SK-N-SH (cell line): ENCODE results near the gene ZNF683. TPM values are rescaled to one million over a fixed set of nuclear protein-coding genes. Genes with fewer than 3 reads are reported as not detected.

Experiments used
- CTCF ChIA-PET: fragments of 300-600, 350-600 bp; formaldehyde crosslinking; extraction: SDS; loops from one replicate; lab custom pipeline; 2021; lab: Yijun Ruan, JAX
- POLR2A ChIA-PET: fragments of 350-600 bp; sonication (Branson Sonifier 250); formaldehyde crosslinking; extraction: SDS; loops from one replicate; lab custom pipeline; 2020; ENCODE audit warnings: antibody characterized with exemption, inconsistent platforms; lab: Yijun Ruan, JAX
- DNase-seq: peaks from one replicate; pipeline ENCODE4 v3.0.0; 2012
- H2AFZ ChIP-seq: fragments of 200-600 bp; sonication (generic); 2 replicates; pipeline ENCODE4 v1.8.1; 2016; ENCODE audit warnings: antibody characterized with exemption, mild to moderate bottlenecking, low read depth
- H3F3A ChIP-seq: fragments of 200-600 bp; sonication (generic); replicated peaks from 2 replicates; pipeline ENCODE3; 2016; ENCODE audit warnings: antibody characterized with exemption, mild to moderate bottlenecking; ENCODE audit not compliant: insufficient read depth
- H3K27ac ChIP-seq, 2 experiments: fragments of 200-500 bp in 1 of 2; fragments of 200-600 bp in 1 of 2; sonication (Bioruptor generic) in 1 of 2; sonication (generic), shearing (Covaris generic) in 1 of 2; 2 replicates each; pipeline versions ENCODE4 v1.5.1 to v1.6.1; 2014 to 2016; ENCODE audit warnings: low read depth in 2 of 2, inconsistent platforms in 1 of 2, low read length in 1 of 2, mild to moderate bottlenecking in 1 of 2, mixed read lengths in 1 of 2
- H3K27me3 ChIP-seq: fragments of 200-600 bp; sonication (generic), shearing (Covaris generic); 2 replicates; pipeline ENCODE4 v1.6.1; 2016; ENCODE audit warnings: mixed run types; ENCODE audit not compliant: insufficient read depth
- H3K36me3 ChIP-seq, 2 experiments: fragments of 200-500 bp in 1 of 2; fragments of 200-600 bp in 1 of 2; sonication (Bioruptor generic) in 1 of 2; sonication (generic) in 1 of 2; replicated peaks in 1 of 2; 2 replicates each; pipeline versions ENCODE3 to v1.5.1; 2014 to 2016; ENCODE audit warnings: low read length in 1 of 2, mild to moderate bottlenecking in 1 of 2; ENCODE audit not compliant: insufficient read depth in 2 of 2, control insufficient read depth in 1 of 2
- H3K4me1 ChIP-seq, 2 experiments: fragments of 200-500 bp in 1 of 2; fragments of 200-600 bp in 1 of 2; sonication (Bioruptor generic) in 1 of 2; sonication (generic), shearing (Covaris generic) in 1 of 2; 2 replicates each; pipeline versions ENCODE4 v1.5.1 to v1.6.1; 2014 to 2016; ENCODE audit warnings: low read depth in 1 of 2, low read length in 1 of 2, mixed run types in 1 of 2; ENCODE audit not compliant: insufficient read depth in 2 of 2, control insufficient read depth in 1 of 2
- H3K4me2 ChIP-seq: fragments of 200-600 bp; sonication (generic), shearing (Covaris generic); 2 replicates; pipeline ENCODE4 v1.6.1; 2017; ENCODE audit warnings: mixed run types
- H3K4me3 ChIP-seq, 2 experiments: fragments of 200-500 bp in 1 of 2; fragments of 200-600 bp in 1 of 2; sonication (Bioruptor generic) in 1 of 2; sonication (generic), shearing (Covaris generic) in 1 of 2; 2 replicates each; pipeline versions ENCODE4 v1.5.1 to v1.8.1; 2014 to 2016; ENCODE audit warnings: low read depth in 2 of 2, inconsistent platforms in 1 of 2, low read length in 1 of 2, mild to moderate bottlenecking in 1 of 2, mixed read lengths in 1 of 2, moderate library complexity in 1 of 2
- H3K79me2 ChIP-seq: fragments of 200-600 bp; sonication (generic); 2 replicates; pipeline ENCODE4 v1.8.1; 2017; ENCODE audit warnings: mild to moderate bottlenecking; ENCODE audit not compliant: insufficient read depth
- H3K9ac ChIP-seq: fragments of 200-600 bp; sonication (generic); 2 replicates; pipeline ENCODE4 v1.6.1; 2017; ENCODE audit warnings: mixed run types
- H3K9me2 ChIP-seq: fragments of 200-600 bp; sonication (generic); 2 replicates; pipeline ENCODE4 v1.6.1; 2017; ENCODE audit warnings: mixed run types
- H3K9me3 ChIP-seq: fragments of 200-600 bp; sonication (generic); 2 replicates; pipeline ENCODE4 v1.6.1; 2017; ENCODE audit warnings: mixed run types, mild to moderate bottlenecking, moderate library complexity
- H4K20me1 ChIP-seq: fragments of 200-600 bp; sonication (generic); 2 replicates; pipeline ENCODE4 v1.6.1; 2017; ENCODE audit warnings: mild to moderate bottlenecking, mixed run types; ENCODE audit not compliant: insufficient read depth
- CHD2 ChIP-seq: fragments of 150-350 bp; IDR thresholded peaks from 2 replicates; pipeline ENCODE4 v1.6.1; 2018; ENCODE audit warnings: low read length; ENCODE audit not compliant: partially characterized antibody
- ELF1 ChIP-seq: IDR thresholded peaks from 2 replicates; pipeline ENCODE4 v1.4.0; 2012
- EP300 ChIP-seq, 2 experiments: IDR thresholded peaks; 2 replicates each; pipeline versions ENCODE4 v1.4.0 to v1.6.1; 2012; ENCODE audit warnings: borderline replicate concordance in 1 of 2, low read depth in 1 of 2, low read length in 1 of 2
- FOXJ3 ChIP-seq: sonication (generic); formaldehyde crosslinking; IDR thresholded peaks from 2 replicates; pipeline ENCODE4 v1.5.1; 2020; ENCODE audit warnings: mild to moderate bottlenecking, missing genetic modification reagents
- MEF2A ChIP-seq: IDR thresholded peaks from 2 replicates; pipeline ENCODE4 v1.4.0; 2012; ENCODE audit warnings: low read depth, borderline replicate concordance
- MXI1 ChIP-seq: IDR thresholded peaks from 2 replicates; pipeline ENCODE4 v1.6.1; 2012; ENCODE audit warnings: mild to moderate bottlenecking, low read depth, low read length, improper control_type of control experiment
- NFIC ChIP-seq: IDR thresholded peaks from 2 replicates; pipeline ENCODE4 v1.4.0; 2012; ENCODE audit warnings: borderline replicate concordance
- NRF1 ChIP-seq: IDR thresholded peaks from 2 replicates; pipeline ENCODE4 v1.6.1; 2012; ENCODE audit warnings: low read depth, mild to moderate bottlenecking, low read length
- POLR2AphosphoS5 ChIP-seq: IDR thresholded peaks from 2 replicates; pipeline ENCODE4 v1.6.1; 2012; ENCODE audit warnings: low read depth, low read length
- RAD21 ChIP-seq: IDR thresholded peaks from 2 replicates; pipeline ENCODE4 v1.6.1; 2012; ENCODE audit warnings: mild to moderate bottlenecking, low read length
- RCOR1 ChIP-seq: fragments of 150-350 bp; IDR thresholded peaks from 2 replicates; pipeline ENCODE4 v1.6.1; 2017; ENCODE audit warnings: antibody characterized with exemption, low read length
- RFX5 ChIP-seq: IDR thresholded peaks from 2 replicates; pipeline ENCODE4 v1.6.1; 2012; ENCODE audit warnings: mild to moderate bottlenecking, improper control_type of control experiment, low read length
- RXRA ChIP-seq: IDR thresholded peaks from 2 replicates; pipeline ENCODE4 v1.4.0; 2012; ENCODE audit warnings: low read depth, mild to moderate bottlenecking, borderline replicate concordance
- SIN3A ChIP-seq: IDR thresholded peaks from 2 replicates; pipeline ENCODE4 v1.6.1; 2012; ENCODE audit warnings: low read depth, mild to moderate bottlenecking, low read length, moderate library complexity, borderline replicate concordance
- WGBS: methylation state at CpG from one replicate; pipeline ENCODE4 v1.1.6; 2017; ENCODE audit warnings: low lambda C conversion rate; 5-methylcytosine and 5-hydroxymethylcytosine counted together
- polyA plus RNA-seq, 3 experiments: library from polyadenylated mRNA; depleted of rRNA; stranded (reverse); fragments of >200 nt; gene quantifications; 2 replicates each; pipeline ENCODE4 v1.2.3, GENCODE V29; 2012
- TF ChIP-seq, protein P1 (sequence below): fragments of 150-350 bp; IDR thresholded peaks from 2 replicates; pipeline ENCODE4 v1.6.1; 2017; ENCODE audit warnings: antibody characterized with exemption, low read length, low read depth, borderline replicate concordance
- TF ChIP-seq, protein P2 (sequence below): IDR thresholded peaks from 2 replicates; pipeline ENCODE4 v1.4.0; 2012; ENCODE audit warnings: low read depth, borderline replicate concordance
- TF ChIP-seq, protein P3 (sequence below): IDR thresholded peaks from 2 replicates; pipeline ENCODE4 v1.4.0; 2012; ENCODE audit warnings: low read depth
- TF ChIP-seq, protein P4 (sequence below): IDR thresholded peaks from 2 replicates; pipeline ENCODE4 v1.6.1; 2012; ENCODE audit warnings: mild to moderate bottlenecking, low read depth, low read length, moderate library complexity
- TF ChIP-seq, protein P5 (sequence below): IDR thresholded peaks from 2 replicates; pipeline ENCODE4 v1.4.0; 2012; ENCODE audit warnings: low read depth, borderline replicate concordance

ZNF683 gene
- polyA plus RNA-seq, 1 of the 3 experiments (the other 2 are of a cell fraction): not detected

DNA sequence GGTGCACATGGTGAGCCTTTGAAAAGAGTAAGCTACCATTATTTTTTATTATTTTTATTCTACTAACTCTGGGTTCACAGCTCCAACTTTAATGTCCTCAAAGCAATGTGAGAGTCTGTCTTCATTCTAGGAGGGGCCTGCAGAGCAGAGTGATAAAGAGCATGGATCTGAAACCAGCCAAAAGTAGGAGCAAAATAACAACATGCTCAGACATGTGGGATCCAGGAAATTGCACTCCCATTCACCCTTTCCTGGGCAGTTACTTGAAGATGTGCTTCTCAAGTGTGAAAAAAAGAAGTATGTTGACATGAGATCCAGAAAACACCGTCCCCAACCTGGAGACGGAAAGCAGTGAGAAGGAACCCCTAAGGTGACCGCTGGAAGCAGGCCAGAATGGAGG is 29.3 kb upstream of the ZNF683 start:
- no peak overlapping the region for H2AFZ ChIP-seq
- no peaks in the 10 kb centered on the region for H3K36me3 ChIP-seq
- H3K9me2 ChIP-seq: no peaks in the 10 kb centered on the region
- DNase-seq: no peak
- H3K4me1 ChIP-seq: no peaks in the 10 kb centered on the region
- no peaks in the 10 kb centered on the region for H3K9me3 ChIP-seq
- H3K27ac ChIP-seq: no peak overlapping the region
- H3K79me2 ChIP-seq: no peaks in the 10 kb centered on the region
- H3F3A ChIP-seq: peaks cover 7% of the 10 kb centered on the region
- no peak overlapping the region for H3K4me3 ChIP-seq
- TF ChIP-seq, protein P1, sequence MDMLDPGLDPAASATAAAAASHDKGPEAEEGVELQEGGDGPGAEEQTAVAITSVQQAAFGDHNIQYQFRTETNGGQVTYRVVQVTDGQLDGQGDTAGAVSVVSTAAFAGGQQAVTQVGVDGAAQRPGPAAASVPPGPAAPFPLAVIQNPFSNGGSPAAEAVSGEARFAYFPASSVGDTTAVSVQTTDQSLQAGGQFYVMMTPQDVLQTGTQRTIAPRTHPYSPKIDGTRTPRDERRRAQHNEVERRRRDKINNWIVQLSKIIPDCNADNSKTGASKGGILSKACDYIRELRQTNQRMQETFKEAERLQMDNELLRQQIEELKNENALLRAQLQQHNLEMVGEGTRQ: no peak
- TF ChIP-seq, protein P2, sequence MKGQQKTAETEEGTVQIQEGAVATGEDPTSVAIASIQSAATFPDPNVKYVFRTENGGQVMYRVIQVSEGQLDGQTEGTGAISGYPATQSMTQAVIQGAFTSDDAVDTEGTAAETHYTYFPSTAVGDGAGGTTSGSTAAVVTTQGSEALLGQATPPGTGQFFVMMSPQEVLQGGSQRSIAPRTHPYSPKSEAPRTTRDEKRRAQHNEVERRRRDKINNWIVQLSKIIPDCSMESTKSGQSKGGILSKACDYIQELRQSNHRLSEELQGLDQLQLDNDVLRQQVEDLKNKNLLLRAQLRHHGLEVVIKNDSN: no peak
- TF ChIP-seq POLR2AphosphoS5 (no peak), EP300 (IDR thresholded peaks at IDR 0.05; ENCODE audit: borderline replicate concordance in 1 of 2, low read depth in 1 of 2, low read length in 1 of 2) (no peak), MEF2A (no peak), RAD21 (no peak), RXRA (no peak), SIN3A (no peak), NRF1 (no peak), RFX5 (no peak)
- TF ChIP-seq, protein P3, sequence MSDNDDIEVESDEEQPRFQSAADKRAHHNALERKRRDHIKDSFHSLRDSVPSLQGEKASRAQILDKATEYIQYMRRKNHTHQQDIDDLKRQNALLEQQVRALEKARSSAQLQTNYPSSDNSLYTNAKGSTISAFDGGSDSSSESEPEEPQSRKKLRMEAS: no peak
- TF ChIP-seq, all 33 proteins: peak for 0
- ChIA-PET POLR2A (no interaction called here), CTCF (interaction anchor here (1.0 kb wide), 2 partner anchors 15 to 37 kb away, joined by 3 to 4 read pairs; no protein-coding TSS in a partner anchor)
- no peaks in the 10 kb centered on the region for H3K27me3 ChIP-seq
- no peak overlapping the region for H3K4me2 ChIP-seq
- H4K20me1 ChIP-seq: no peaks in the 10 kb centered on the region
- no peak overlapping the region for H3K9ac ChIP-seq
- WGBS: 71% methylated on average over 3 of the region's 3 CpGs

DNA sequence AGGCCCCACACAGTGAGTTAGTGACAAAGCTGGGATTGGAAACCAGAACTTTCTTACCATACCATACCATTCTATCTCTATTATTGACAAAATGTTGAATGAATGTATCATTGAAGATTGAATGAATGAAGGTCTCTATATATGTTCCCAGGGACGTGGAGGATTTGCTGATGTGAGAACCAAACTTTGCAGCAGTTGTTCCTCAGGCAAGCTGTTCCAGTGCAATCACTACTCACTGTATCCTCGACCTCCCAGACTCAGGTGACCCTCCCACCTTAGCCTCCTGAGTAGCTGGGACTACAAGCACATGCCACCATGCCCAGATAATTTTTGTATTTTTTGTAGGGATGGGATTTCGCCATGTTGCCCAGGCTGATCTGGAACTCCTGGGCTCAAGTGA is 26.5 kb upstream of the ZNF683 start:
- no peak overlapping the region for H2AFZ ChIP-seq
- no peak overlapping the region for H3K4me2 ChIP-seq
- H3K9me2 ChIP-seq: no peaks in the 10 kb centered on the region
- no peaks in the 10 kb centered on the region for H3K79me2 ChIP-seq
- DNase-seq: no peak
- no peaks in the 10 kb centered on the region for H3K9me3 ChIP-seq
- H3K36me3 ChIP-seq: no peaks in the 10 kb centered on the region
- CTCF ChIA-PET: interaction anchor here (1.1 to 3.8 kb wide), 3 partner anchors 10 to 35 kb away, joined by 4 to 23 read pairs (median 13); no protein-coding TSS in a partner anchor
- WGBS: 53% methylated on average over 3 of the region's 3 CpGs
- no peak overlapping the region for H3K9ac ChIP-seq
- no peak overlapping the region for H3K27ac ChIP-seq
- H3K4me1 ChIP-seq: no peaks in the 10 kb centered on the region
- POLR2A ChIA-PET: no interaction called here
- H3K4me3 ChIP-seq: no peak overlapping the region
- H4K20me1 ChIP-seq: no peaks in the 10 kb centered on the region
- no peaks in the 10 kb centered on the region for H3K27me3 ChIP-seq
- no peaks in the 10 kb centered on the region for H3F3A ChIP-seq
- no peak for TF ChIP-seq CHD2
- TF ChIP-seq, protein P1: no peak
- TF ChIP-seq ELF1: no peak
- TF ChIP-seq RXRA: no peak
- no peak for TF ChIP-seq NFIC
- TF ChIP-seq, protein P4, sequence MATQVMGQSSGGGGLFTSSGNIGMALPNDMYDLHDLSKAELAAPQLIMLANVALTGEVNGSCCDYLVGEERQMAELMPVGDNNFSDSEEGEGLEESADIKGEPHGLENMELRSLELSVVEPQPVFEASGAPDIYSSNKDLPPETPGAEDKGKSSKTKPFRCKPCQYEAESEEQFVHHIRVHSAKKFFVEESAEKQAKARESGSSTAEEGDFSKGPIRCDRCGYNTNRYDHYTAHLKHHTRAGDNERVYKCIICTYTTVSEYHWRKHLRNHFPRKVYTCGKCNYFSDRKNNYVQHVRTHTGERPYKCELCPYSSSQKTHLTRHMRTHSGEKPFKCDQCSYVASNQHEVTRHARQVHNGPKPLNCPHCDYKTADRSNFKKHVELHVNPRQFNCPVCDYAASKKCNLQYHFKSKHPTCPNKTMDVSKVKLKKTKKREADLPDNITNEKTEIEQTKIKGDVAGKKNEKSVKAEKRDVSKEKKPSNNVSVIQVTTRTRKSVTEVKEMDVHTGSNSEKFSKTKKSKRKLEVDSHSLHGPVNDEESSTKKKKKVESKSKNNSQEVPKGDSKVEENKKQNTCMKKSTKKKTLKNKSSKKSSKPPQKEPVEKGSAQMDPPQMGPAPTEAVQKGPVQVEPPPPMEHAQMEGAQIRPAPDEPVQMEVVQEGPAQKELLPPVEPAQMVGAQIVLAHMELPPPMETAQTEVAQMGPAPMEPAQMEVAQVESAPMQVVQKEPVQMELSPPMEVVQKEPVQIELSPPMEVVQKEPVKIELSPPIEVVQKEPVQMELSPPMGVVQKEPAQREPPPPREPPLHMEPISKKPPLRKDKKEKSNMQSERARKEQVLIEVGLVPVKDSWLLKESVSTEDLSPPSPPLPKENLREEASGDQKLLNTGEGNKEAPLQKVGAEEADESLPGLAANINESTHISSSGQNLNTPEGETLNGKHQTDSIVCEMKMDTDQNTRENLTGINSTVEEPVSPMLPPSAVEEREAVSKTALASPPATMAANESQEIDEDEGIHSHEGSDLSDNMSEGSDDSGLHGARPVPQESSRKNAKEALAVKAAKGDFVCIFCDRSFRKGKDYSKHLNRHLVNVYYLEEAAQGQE: no peak
- TF ChIP-seq RCOR1: no peak
- no peak for TF ChIP-seq MXI1
- no peak for TF ChIP-seq FOXJ3 (CRISPR knock-in tag)
- TF ChIP-seq, protein P5, sequence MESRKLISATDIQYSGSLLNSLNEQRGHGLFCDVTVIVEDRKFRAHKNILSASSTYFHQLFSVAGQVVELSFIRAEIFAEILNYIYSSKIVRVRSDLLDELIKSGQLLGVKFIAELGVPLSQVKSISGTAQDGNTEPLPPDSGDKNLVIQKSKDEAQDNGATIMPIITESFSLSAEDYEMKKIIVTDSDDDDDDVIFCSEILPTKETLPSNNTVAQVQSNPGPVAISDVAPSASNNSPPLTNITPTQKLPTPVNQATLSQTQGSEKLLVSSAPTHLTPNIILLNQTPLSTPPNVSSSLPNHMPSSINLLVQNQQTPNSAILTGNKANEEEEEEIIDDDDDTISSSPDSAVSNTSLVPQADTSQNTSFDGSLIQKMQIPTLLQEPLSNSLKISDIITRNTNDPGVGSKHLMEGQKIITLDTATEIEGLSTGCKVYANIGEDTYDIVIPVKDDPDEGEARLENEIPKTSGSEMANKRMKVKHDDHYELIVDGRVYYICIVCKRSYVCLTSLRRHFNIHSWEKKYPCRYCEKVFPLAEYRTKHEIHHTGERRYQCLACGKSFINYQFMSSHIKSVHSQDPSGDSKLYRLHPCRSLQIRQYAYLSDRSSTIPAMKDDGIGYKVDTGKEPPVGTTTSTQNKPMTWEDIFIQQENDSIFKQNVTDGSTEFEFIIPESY: no peak
